ENCODE results near the gene RRBP1.

Gene RRBP1

GRCh38 chr20:17642404-17643269, 39.4 kb downstream of the RRBP1 start:
- no peak for TF ChIP-seq ZFX (IDR thresholded peaks at IDR 0.05; ENCODE audit: borderline replicate concordance)
- H3K27ac ChIP-seq = no peak overlapping the region

- TF ChIP-seq CTCF (IDR thresholded peaks at IDR 0.05) = no peak
- no peak for TF ChIP-seq ZFX (IDR thresholded peaks at IDR 0.05; ENCODE audit: borderline replicate concordance)
- H3K27ac ChIP-seq = no peak overlapping the region
Observed at GRCh38 chr20:17641993-17642392, 40.0 kb downstream of the RRBP1 start.

- no peak overlapping the region for H3K27ac ChIP-seq
- TF ChIP-seq ZFX (IDR thresholded peaks at IDR 0.05; ENCODE audit: borderline replicate concordance) = no peak
- no peak for TF ChIP-seq CTCF (IDR thresholded peaks at IDR 0.05)
Observed at GRCh38 chr20:17641520-17641964, 40.5 kb downstream of the RRBP1 start.

- TF ChIP-seq CTCF (IDR thresholded peaks at IDR 0.05) (no peak), ZFX (IDR thresholded peaks at IDR 0.05; ENCODE audit: borderline replicate concordance) (no peak)
- H3K27ac ChIP-seq = no peak overlapping the region
Observed at GRCh38 chr20:17640875-17641378, 41.1 kb downstream of the RRBP1 start.

GRCh38 chr20:17640146-17640874, 41.7 kb downstream of the RRBP1 start:
- TF ChIP-seq CTCF (IDR thresholded peaks at IDR 0.05) = no peak
- no peak for TF ChIP-seq ZFX (IDR thresholded peaks at IDR 0.05; ENCODE audit: borderline replicate concordance)

GRCh38 chr20:17638835-17639407, 43.1 kb downstream of the RRBP1 start:
- H3K27ac ChIP-seq = no peak overlapping the region
- no peak for TF ChIP-seq CTCF (IDR thresholded peaks at IDR 0.05)
- no peak for TF ChIP-seq ZFX (IDR thresholded peaks at IDR 0.05; ENCODE audit: borderline replicate concordance)

More at GRCh38 chr20:17640146-17640874, 41.7 kb downstream of the RRBP1 start:
- no peak overlapping the region for H3K27ac ChIP-seq

- TF ChIP-seq CTCF (IDR thresholded peaks at IDR 0.05) (no peak), ZFX (IDR thresholded peaks at IDR 0.05; ENCODE audit: borderline replicate concordance) (no peak)
- H3K27ac ChIP-seq = no peak overlapping the region
Observed at GRCh38 chr20:17637985-17638640, 43.9 kb downstream of the RRBP1 start.
